Measurements from ENCODE around the gene UEVLD. TPM values are rescaled to one million over a fixed set of nuclear protein-coding genes. Genes with fewer than 3 reads are reported as not detected.

The UEVLD gene
- total RNA-seq, 1 experiment from 2014 or later: 26.7 TPM

DNA sequence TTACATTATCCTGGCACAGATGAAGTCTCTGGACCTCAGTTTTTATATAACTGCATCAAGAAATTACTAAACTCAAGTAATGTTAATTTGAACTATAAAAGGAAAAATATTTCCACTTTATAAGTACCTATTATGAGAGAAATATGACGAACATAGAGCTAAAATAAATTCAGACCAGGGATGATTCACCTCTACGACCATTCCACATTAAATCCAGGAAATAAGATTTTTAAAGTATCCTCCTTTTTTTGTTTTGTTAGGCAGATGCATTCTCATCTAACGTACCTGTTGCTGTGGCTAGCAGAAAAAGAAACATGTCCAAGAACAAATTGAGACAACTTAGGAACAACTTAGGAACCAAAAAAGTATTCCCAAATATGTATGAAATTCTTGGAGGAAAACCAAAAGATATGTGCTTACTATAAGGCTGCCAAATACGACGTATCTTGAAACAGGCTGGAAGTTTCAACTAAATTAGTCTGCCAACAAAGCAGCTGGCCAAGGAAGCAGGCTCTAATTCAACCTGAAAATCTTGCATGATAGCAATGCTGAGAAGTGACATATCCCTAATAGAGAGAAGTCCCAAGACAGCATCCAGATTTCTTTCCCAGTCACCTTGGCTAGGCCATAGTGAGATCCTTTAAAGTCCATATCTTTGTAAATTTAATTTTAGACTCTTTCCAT is 29.9 kb upstream of the UEVLD start:
- H3K27ac ChIP-seq (ENCODE audit: low read length): no peak overlapping the region

GRCh38 chr11:18617688-18618341 is 29.3 kb upstream of the UEVLD start:
- Histone ChIP-seq H3K27ac (ENCODE audit: low read length) (no peak overlapping the region), H3K36me3 (ENCODE audit: control insufficient read depth, insufficient read depth, low read length) (no peaks in the 10 kb centered on the region; the same call in 1 of the 2 replicates), H3K27me3 (ENCODE audit: control insufficient read depth, insufficient read depth, low read length) (no peaks in the 10 kb centered on the region), H3K4me3 (ENCODE audit: low read depth in 2 of 2, low read length in 2 of 2) (no peak overlapping the region), H3K9me3 (ENCODE audit: control insufficient read depth, insufficient read depth, low read depth, low read length) (no peaks in the 10 kb centered on the region), H3K4me1 (ENCODE audit: control insufficient read depth, insufficient read depth, low read length) (no peaks in the 10 kb centered on the region)
- TF ChIP-seq TCF7L2 (IDR thresholded peaks at IDR 0.05; ENCODE audit: low read depth, low read length) (no peak), SIN3A (IDR thresholded peaks at IDR 0.05; ENCODE audit: borderline replicate concordance, insufficient read depth, low read depth, low read length) (no peak), REST (IDR thresholded peaks at IDR 0.05; ENCODE audit: insufficient read depth in 1 of 2, low read depth in 2 of 2, low read length in 1 of 2) (no peak), POLR2AphosphoS5 (IDR thresholded peaks at IDR 0.05; ENCODE audit: low read depth, low read length) (no peak)
- TF ChIP-seq, protein P1, sequence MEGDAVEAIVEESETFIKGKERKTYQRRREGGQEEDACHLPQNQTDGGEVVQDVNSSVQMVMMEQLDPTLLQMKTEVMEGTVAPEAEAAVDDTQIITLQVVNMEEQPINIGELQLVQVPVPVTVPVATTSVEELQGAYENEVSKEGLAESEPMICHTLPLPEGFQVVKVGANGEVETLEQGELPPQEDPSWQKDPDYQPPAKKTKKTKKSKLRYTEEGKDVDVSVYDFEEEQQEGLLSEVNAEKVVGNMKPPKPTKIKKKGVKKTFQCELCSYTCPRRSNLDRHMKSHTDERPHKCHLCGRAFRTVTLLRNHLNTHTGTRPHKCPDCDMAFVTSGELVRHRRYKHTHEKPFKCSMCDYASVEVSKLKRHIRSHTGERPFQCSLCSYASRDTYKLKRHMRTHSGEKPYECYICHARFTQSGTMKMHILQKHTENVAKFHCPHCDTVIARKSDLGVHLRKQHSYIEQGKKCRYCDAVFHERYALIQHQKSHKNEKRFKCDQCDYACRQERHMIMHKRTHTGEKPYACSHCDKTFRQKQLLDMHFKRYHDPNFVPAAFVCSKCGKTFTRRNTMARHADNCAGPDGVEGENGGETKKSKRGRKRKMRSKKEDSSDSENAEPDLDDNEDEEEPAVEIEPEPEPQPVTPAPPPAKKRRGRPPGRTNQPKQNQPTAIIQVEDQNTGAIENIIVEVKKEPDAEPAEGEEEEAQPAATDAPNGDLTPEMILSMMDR (IDR thresholded peaks at IDR 0.05): no peak
- DNase-seq (ENCODE audit: low read depth, low spot score) (no peak), ATAC-seq (no peak)
- ChIA-PET CTCF (no interaction called here), POLR2A (no interaction called here)
- in situ Hi-C loops (cut with HindIII; ENCODE audit: low pct_unique_long_range_greater_than_20kb, low sequenced_read_pairs): no loop called here
- intact Hi-C loops (cut with micrococcal nuclease; ENCODE audit: unreplicated experiment): no loop called here
- BruUV-seq (replicated peaks): no TSS peak

More for the DNA sequence above, 29.9 kb upstream of the UEVLD start:
- BruUV-seq (replicated peaks): no TSS peak
- H3K36me3 ChIP-seq (ENCODE audit: control insufficient read depth, insufficient read depth, low read length): no peaks in the 10 kb centered on the region
- ATAC-seq (no peak), DNase-seq (ENCODE audit: low read depth, low spot score) (no peak)
- POLR2A ChIA-PET: no interaction called here
- no peak overlapping the region for H3K4me3 ChIP-seq (ENCODE audit: low read depth in 2 of 2, low read length in 2 of 2)
- no peak for TF ChIP-seq TCF7L2 (IDR thresholded peaks at IDR 0.05; ENCODE audit: low read depth, low read length)
- no peak for TF ChIP-seq POLR2AphosphoS5 (IDR thresholded peaks at IDR 0.05; ENCODE audit: low read depth, low read length)
- TF ChIP-seq, protein P1 (IDR thresholded peaks at IDR 0.05): no peak
- intact Hi-C loops (cut with micrococcal nuclease; ENCODE audit: unreplicated experiment) (no loop called here), in situ Hi-C loops (cut with HindIII; ENCODE audit: low pct_unique_long_range_greater_than_20kb, low sequenced_read_pairs) (no loop called here)
- no peaks in the 10 kb centered on the region for H3K4me1 ChIP-seq (ENCODE audit: control insufficient read depth, insufficient read depth, low read length)
- no peaks in the 10 kb centered on the region for H3K9me3 ChIP-seq (ENCODE audit: control insufficient read depth, insufficient read depth, low read depth, low read length)
- CTCF ChIA-PET: no interaction called here
- H3K27me3 ChIP-seq (ENCODE audit: control insufficient read depth, insufficient read depth, low read length): no peaks in the 10 kb centered on the region

Data from Panc1 (cell line).